GM12873 (cell line): ENCODE measurements around the gene TMEM82.

ENCODE experiments used
- CTCF ChIP-seq: IDR thresholded peaks from 2 replicates; pipeline ENCODE4 v1.5.1; 2012; ENCODE audit warnings: low read depth, mild to moderate bottlenecking, moderate library complexity, low read length, control low read depth; ENCODE audit not compliant: insufficient read depth; ENCODE audit errors: missing control alignments

Gene TMEM82

DNA sequence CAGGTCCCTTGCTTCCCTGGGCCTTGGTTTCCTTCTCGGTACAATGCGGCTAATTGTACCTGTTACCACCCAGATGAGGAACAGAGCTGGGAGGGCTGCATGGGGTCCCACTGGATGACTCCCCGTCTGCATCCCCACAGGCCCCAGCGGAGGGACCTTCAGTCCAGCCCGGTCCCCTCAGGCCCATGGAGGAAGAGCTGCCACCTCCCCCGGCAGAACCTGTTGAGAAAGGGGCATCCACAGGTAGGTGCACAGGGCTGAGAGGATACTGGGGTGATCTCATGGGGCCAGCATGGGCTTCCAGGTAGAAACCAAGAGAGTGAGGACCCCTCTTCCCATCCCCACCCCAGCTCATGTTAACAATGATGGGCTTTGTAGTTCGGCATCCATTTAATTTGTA, 26.1 kb downstream of the TMEM82 start:
- no peak for TF ChIP-seq CTCF

DNA sequence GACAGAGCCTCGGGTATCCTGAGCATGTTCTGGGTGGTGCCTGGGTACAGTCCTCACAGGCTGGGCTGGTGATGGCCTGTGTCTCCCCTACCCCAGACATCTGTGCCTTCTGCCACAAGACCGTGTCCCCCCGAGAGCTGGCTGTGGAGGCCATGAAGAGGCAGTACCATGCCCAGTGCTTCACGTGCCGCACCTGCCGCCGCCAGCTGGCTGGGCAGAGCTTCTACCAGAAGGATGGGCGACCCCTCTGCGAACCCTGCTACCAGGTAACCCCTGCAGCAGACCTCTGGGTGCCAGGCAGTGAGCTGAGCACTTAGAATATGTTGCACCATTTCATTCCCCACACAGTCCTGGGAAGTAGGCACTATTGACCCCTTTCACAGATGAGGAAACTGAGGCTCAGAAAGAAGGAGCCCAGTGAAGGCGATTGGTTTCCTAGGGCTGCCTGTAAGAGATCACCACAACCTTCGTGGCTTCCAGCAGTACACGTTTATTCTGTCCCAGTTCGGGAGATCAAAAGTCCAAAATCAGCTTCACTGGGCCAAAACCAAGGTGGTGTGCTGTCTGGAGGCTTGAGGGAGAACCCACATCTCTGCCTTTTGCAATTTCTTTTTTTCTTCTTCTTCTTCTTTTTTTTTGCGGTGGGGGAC, 28.1 kb downstream of the TMEM82 start:
- no peak for TF ChIP-seq CTCF

DNA sequence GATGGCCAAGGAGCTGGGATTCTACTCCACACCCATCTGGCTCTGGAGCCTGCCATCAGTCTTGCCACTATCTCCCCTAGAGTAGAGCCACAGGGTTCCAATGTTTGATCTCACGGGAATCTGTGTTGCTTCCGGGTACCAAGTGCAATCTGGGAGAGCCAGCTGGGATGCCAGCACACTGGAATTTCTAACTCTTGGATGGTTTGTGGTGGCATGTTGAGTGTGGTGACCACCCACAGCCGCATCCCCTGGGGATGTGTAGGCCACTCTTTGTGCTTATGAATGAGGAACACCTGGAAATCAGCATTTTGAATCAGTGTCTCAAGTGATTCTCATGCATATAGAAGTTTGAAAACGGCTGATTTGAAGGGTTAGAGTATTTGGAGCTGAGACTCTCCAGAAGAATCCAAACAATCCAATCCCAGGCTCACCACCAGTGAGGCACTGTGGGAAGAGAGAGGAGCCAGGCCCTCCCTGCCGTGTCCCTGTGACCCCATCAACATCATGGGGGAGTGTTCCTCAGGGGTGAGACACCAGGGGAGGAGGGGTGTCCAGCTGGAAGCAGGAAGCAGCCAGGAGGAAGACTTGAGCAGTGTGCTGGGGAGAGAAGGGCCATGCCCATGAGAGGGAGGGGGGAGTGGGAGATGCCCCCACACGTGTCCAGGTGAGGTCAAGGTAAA, 29.7 kb downstream of the TMEM82 start:
- no peak for TF ChIP-seq CTCF

DNA sequence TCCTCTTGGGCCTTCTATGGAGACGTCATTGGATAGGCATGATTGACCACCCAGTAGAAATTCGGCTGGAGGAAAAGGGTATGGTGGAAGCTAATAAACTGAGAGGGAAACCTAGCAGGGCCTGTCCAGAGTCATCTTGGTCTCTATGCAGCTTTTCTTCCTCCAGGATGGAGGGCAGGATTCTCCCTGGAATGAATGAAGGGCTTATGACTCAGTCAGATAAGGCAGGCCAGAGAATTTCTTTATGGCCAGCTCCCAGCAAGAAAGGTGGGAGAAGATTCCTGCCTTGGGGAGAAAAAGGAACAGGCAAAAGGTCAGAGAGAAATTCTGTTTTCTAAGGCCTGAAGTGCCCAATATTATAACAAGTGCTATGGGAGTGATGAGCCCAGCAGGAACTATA, 33.4 kb downstream of the TMEM82 start:
- TF ChIP-seq CTCF = no peak

DNA sequence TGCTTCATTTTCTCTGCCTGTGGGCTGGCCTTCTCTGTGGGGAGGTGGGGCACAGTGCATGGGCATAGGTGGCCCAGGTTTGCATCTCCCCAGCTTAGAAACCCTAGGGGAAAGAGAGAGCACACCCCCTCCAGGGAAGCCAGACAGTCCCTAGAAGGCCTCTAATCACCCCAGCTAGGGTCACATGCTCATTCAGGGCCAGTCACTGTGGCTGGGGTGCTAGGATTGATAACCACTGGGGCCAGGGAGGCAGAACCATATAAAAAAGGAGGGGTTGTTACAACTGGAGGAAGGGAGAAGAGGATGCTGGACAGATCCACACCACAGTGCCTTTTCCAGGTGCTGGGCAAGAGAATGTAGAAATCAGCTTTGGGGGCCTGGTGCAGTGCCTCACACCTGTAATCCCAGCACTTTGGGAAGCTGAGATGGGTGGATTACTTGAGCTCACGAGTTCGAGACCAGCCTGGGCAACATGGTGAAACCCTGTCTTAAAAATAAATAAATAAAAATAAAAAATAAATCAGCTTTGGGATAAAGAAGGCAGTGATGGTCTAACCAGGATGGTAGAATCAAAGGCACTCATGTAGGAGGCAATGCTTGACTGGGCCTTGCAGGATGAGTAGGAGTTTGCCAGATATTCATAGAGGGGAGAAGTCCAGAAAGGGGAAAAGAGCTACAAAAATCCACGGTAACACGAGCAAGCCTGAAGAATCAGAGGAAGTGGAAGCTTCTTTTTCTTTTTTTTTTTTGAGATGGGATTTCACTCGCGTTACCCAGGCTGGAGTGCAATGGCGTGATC, 35.8 kb downstream of the TMEM82 start:
- no peak for TF ChIP-seq CTCF

GRCh38 chr1:15785683-15786082, 43.4 kb downstream of the TMEM82 start:
- TF ChIP-seq CTCF = no peak

GRCh38 chr1:15786581-15786980, 44.3 kb downstream of the TMEM82 start:
- TF ChIP-seq CTCF = no peak
